LNCaP clone FGC (cell line): Measurements from ENCODE around the gene PLEKHA5.
"Not testable (repeated sequence)": the region's sequence is repeated elsewhere in the genome, so short reads cannot be mapped to it uniquely, and the experiment has no call there.

Experiments used
- DNase-seq: peaks from one replicate; pipeline ENCODE4 v3.0.0-alpha.2; 2011; ENCODE audit warnings: low read depth
- H3K4me3 ChIP-seq: 2 replicates; pipeline ENCODE4 v1.5.1; 2011; ENCODE audit warnings: mild to moderate bottlenecking, low read depth, low read length, control low read depth
- CTCF ChIP-seq: IDR thresholded peaks from 2 replicates; pipeline ENCODE4 v1.5.1; 2012; ENCODE audit warnings: mild to moderate bottlenecking; ENCODE audit not compliant: control insufficient read depth, insufficient read depth; ENCODE audit errors: extremely low read depth

Gene PLEKHA5

GRCh38 chr12:19129486-19130223 lies at the start of gene PLEKHA5:
TSS of gene PLEKHA5 (plus strand) at chr12:19129733. CDS start at chr12:19129800, 67 bp downstream.
- peak within 1 kb of the TSS; percentile 83 for H3K4me3 ChIP-seq
- TF ChIP-seq CTCF, result peak; percentile 30
- no peak for DNase-seq

DNA sequence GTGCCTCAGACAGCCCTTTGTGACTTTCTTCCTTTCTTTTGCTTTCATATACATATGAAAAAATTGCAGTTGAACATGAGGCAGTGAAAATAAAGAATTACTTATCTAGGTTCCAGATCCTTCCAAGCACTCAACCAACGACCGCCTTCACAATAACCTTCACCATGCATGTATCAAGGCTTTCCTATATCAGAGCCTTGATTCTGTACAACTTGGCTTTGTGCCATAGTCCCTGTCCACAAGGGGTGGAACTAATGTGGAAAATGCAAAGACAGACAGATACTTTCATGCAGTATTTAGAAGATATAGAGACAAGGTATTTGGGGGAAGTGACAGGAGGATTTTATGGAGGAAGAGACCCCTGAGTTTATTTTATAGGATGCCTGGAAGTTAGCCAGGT lies 48.6 kb upstream of the PLEKHA5 start:
- TF ChIP-seq CTCF, result no peak
- H3K4me3 ChIP-seq, result no peak overlapping the region
- DNase-seq, result no peak

DNA sequence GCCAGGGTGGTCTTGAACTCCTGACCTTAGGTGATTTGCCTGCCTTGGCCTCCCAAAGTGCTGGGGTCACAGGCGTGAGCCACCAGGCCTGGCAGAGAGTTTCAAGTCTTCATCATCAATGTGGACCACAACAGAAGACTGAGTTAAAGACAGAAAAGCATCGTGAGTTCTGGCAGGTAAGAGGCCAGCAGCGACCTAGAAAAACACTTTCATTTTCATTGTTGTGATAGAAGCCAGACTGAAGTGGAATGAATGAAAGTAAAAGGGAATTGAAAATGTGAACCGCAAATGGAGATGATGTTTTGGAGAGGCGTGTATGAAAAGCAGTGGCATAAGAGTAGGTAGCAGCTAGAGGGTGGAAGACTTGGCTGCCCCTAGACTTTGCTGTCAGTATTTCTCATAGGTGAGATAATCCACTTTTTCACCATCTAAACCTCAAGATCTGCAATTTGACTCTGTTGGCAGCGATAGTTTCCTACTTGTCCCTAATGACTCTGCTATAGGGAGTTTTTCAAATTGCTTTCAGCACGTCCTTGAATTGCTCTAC lies 47.1 kb upstream of the PLEKHA5 start:
- no peak overlapping the region for H3K4me3 ChIP-seq
- no peak for TF ChIP-seq CTCF
- DNase-seq, result no peak

DNA sequence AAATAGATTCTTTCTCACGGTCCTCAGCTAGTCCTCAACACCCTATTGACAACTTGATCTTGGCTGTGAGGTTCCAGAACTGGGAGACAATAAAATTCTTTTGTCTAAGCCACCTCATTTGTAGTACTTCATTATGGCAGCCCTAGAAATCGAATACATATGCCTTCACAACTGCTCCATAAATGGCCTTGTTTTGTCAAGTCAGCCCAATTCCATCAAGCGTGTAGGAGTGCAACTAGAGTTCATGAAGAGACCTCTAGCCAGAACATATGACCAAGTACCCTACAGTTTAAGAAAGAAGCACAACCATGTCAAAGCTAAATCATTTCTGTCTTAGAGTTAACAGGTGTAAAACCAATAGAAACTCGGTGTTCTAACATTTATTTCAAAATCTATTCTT lies 45.0 kb upstream of the PLEKHA5 start:
- TF ChIP-seq CTCF, result no peak
- DNase-seq, result no peak
- no peak overlapping the region for H3K4me3 ChIP-seq

- no peak overlapping the region for H3K4me3 ChIP-seq
- DNase-seq, result no peak
- TF ChIP-seq CTCF, result no peak
Observed at GRCh38 chr12:19085090-19085489, 44.4 kb upstream of the PLEKHA5 start.

GRCh38 chr12:19088606-19089005 lies 40.9 kb upstream of the PLEKHA5 start:
- TF ChIP-seq CTCF, result no peak
- no peak for DNase-seq
- H3K4me3 ChIP-seq, result no peak overlapping the region

- not testable (repeated sequence) for H3K4me3 ChIP-seq, DNase-seq
Observed at GRCh38 chr12:19092482-19092881, 37.1 kb upstream of the PLEKHA5 start.
